Suprapubic skin (tissue), 4 donors: Measurements from ENCODE around the gene XXYLT1. TPM values are rescaled to one million over a fixed set of nuclear protein-coding genes. Genes with fewer than 3 reads are reported as not detected.

Experiments
- DNase-seq, 2 donors: peaks; one replicate each; pipeline ENCODE4 v3.0.0-alpha.2; 2019; ENCODE audit warnings: low spot score in 2 of 2
- H3K27ac ChIP-seq: fragments of 200-600 bp; sonication (generic); one replicate; pipeline ENCODE4 v1.5.1; 2019
- H3K27me3 ChIP-seq: fragments of 200-600 bp; sonication (generic); one replicate; pipeline ENCODE4 v1.5.1; 2019
- H3K36me3 ChIP-seq: fragments of 200-600 bp; sonication (generic); one replicate; pipeline ENCODE4 v1.5.1; 2019
- H3K4me1 ChIP-seq: fragments of 200-600 bp; sonication (generic); one replicate; pipeline ENCODE4 v1.5.1; 2019
- H3K4me3 ChIP-seq: fragments of 200-600 bp; sonication (generic); one replicate; pipeline ENCODE4 v1.5.1; 2019; ENCODE audit warnings: mild to moderate bottlenecking
- H3K9me3 ChIP-seq: fragments of 200-600 bp; sonication (generic); one replicate; pipeline ENCODE4 v1.5.1; 2019
- EP300 ChIP-seq: sonication (generic); formaldehyde crosslinking; IDR thresholded peaks from one replicate; pipeline ENCODE4 v1.6.1; 2017; ENCODE audit warnings: antibody characterized with exemption
- POLR2A ChIP-seq, 2 donors: fragments of 450-650 bp; IDR thresholded peaks; one replicate each; pipeline ENCODE4 v1.6.1; 2017; ENCODE audit warnings: antibody characterized with exemption in 2 of 2, mild to moderate bottlenecking in 2 of 2, moderate library complexity in 2 of 2
- POLR2AphosphoS5 ChIP-seq, 3 donors: sonication (generic); formaldehyde crosslinking; IDR thresholded peaks; one replicate each; pipeline ENCODE4 v1.6.1; 2017; ENCODE audit warnings: antibody characterized with exemption in 3 of 3
- WGBS: methylation state at CpG from one replicate; pipeline ENCODE4 v1.1.5; 2018; 5-methylcytosine and 5-hydroxymethylcytosine counted together
- total RNA-seq, 4 donors: library from RNA; depleted of rRNA; stranded (reverse); fragments of >200 nt; gene quantifications; one replicate each; pipeline ENCODE4 v1.1.0, GENCODE V29; 2016
- TF ChIP-seq, protein P1 (sequence below), 2 donors: fragments of 200-600 bp in 1 of 2; fragments of 450-650 bp in 1 of 2; sonication (generic) in 1 of 2; IDR thresholded peaks; one replicate each; pipeline ENCODE4 v1.5.1; 2016 to 2019; ENCODE audit warnings: antibody characterized with exemption in 2 of 2, mild to moderate bottlenecking in 1 of 2, moderate library complexity in 1 of 2

XXYLT1 gene
- total RNA-seq, 4 donors from 2014 or later, result 8.0 to 19.4 (median 13.2) TPM

DNA sequence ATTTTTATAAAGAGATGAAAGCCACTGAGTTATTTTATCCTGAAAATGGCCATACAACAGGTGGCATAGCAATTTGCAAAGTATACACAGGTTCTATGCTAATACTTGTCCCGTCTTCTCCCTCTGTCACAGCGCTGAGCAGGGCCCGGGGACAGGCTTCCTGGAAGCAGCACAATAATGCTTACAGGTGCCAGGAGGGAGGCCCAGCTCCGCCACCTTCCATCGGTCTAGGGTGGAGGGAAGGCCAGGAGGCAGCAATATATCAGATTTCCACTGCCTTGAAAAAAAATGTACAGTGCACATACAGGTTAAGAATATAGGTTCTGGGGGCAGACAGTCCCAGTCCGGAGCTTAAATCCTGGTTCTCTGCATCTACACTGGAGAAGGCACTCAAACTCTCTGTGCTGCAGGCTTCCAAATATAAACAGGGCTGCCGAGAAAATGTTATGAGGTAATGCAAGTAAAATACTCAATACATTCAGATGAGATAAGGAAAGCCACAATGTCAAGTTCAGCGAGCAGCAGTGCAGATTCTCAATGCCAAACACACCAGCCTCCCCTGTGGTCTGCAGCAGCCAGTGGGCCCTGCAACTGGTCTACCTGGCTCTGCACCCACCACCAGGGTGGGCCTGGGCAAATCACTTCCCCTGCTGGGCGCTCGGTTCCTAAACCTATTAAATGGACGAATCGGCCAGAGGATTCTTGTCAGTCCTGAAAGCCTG is 189.6 kb downstream of the XXYLT1 start:
- Histone ChIP-seq H3K27me3 (no peaks in the 10 kb centered on the region), H3K4me1 (no peaks in the 10 kb centered on the region), H3K36me3 (no peaks in the 10 kb centered on the region), H3K27ac (no peak overlapping the region), H3K4me3 (no peak overlapping the region), H3K9me3 (no peaks in the 10 kb centered on the region)
- no peak for TF ChIP-seq EP300
- TF ChIP-seq, protein P1, sequence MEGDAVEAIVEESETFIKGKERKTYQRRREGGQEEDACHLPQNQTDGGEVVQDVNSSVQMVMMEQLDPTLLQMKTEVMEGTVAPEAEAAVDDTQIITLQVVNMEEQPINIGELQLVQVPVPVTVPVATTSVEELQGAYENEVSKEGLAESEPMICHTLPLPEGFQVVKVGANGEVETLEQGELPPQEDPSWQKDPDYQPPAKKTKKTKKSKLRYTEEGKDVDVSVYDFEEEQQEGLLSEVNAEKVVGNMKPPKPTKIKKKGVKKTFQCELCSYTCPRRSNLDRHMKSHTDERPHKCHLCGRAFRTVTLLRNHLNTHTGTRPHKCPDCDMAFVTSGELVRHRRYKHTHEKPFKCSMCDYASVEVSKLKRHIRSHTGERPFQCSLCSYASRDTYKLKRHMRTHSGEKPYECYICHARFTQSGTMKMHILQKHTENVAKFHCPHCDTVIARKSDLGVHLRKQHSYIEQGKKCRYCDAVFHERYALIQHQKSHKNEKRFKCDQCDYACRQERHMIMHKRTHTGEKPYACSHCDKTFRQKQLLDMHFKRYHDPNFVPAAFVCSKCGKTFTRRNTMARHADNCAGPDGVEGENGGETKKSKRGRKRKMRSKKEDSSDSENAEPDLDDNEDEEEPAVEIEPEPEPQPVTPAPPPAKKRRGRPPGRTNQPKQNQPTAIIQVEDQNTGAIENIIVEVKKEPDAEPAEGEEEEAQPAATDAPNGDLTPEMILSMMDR (IDR thresholded peaks at IDR 0.05), result no peak
- TF ChIP-seq POLR2A (IDR thresholded peaks at IDR 0.05), result no peak
- TF ChIP-seq POLR2AphosphoS5 (IDR thresholded peaks at IDR 0.05), result no peak
- DNase-seq, result no peak
- WGBS, result 73% methylated on average over 12 of the region's 12 CpGs

DNA sequence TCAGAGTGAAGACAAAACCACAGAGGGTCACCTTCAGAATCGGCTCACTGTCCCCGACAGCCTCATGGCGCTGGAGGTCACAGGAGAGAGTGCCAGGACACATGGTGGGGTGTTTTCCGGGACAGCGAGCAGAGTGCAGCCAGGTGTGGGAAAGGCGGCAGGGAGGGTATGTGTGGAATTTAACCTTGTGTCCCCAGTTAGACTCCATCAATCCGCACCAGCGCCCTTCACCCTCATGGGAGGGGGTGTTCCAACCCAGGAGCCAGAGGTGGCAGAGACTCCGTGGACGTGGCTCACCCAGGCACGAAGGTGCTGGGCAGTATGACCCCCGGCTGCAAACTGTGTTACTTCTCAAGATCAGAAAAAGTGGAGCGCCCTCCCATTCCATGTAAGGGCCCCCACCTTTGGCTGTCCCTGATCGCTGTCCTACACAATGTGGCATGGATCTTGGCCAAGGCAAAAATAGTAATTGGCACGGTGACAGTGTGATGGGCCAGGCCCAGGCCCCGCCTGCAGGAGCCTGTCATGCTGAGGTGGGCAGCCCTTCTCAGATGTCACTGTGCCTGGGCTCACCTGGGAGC is 190.3 kb downstream of the XXYLT1 start:
- H3K36me3 ChIP-seq, result no peaks in the 10 kb centered on the region
- WGBS, result 82% methylated on average over 8 of the region's 16 CpGs
- H3K9me3 ChIP-seq, result no peaks in the 10 kb centered on the region
- no peak overlapping the region for H3K4me3 ChIP-seq
- no peaks in the 10 kb centered on the region for H3K27me3 ChIP-seq
- H3K4me1 ChIP-seq, result no peaks in the 10 kb centered on the region
- TF ChIP-seq POLR2A (IDR thresholded peaks at IDR 0.05) (no peak), POLR2AphosphoS5 (IDR thresholded peaks at IDR 0.05) (no peak), EP300 (no peak)
- TF ChIP-seq, protein P1 (IDR thresholded peaks at IDR 0.05), result no peak
- no peak for DNase-seq
- no peak overlapping the region for H3K27ac ChIP-seq

DNA sequence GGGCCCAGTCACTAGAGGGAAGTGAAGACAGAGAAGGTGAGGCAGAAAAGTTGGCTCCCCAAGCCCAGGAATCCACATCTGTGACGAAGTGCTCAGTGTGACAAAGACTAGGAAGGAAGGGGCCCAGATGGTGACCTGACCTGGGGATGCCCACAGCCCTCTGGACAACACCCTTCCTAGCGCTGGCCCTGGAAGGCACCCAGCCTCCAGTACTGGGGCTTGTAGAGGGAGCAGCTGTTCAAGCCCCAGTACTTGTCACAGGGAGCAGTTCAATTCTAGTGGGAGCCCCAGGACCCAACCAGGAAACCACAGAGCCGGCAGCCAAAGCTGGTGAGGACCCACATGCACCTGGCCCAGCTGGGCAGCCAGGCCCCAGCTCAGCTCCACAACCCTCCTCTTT is 190.8 kb downstream of the XXYLT1 start:
- H3K36me3 ChIP-seq, result no peaks in the 10 kb centered on the region
- DNase-seq, result no peak
- H3K4me3 ChIP-seq, result no peak overlapping the region
- H3K27me3 ChIP-seq, result no peaks in the 10 kb centered on the region
- WGBS, result 87% methylated on average over 2 of the region's 3 CpGs
- no peaks in the 10 kb centered on the region for H3K4me1 ChIP-seq
- no peaks in the 10 kb centered on the region for H3K9me3 ChIP-seq
- no peak for TF ChIP-seq POLR2A (IDR thresholded peaks at IDR 0.05)
- TF ChIP-seq, protein P1 (IDR thresholded peaks at IDR 0.05), result no peak
- TF ChIP-seq POLR2AphosphoS5 (IDR thresholded peaks at IDR 0.05), result no peak
- TF ChIP-seq EP300, result no peak
- no peak overlapping the region for H3K27ac ChIP-seq

DNA sequence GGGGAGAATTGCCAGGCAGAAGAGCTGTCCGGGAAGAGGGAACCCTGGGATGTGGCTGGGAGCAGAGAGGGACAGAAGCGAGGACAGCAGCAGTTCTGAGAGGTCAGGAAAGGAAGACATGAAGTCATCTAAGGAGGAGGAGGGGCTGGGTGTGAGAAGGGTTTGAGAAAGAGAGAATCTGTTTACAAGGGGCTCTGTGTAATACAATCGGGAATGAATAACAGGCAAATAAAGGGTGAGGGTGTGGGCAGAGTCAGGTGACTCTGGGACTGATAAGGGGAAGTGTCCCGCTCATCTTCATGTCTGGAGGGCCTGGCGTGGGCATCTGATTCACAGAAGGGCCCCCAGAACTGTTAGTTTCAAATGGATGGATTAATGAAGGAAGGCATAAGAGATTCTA is 191.3 kb downstream of the XXYLT1 start:
- Histone ChIP-seq H3K9me3 (no peaks in the 10 kb centered on the region), H3K27me3 (no peaks in the 10 kb centered on the region), H3K36me3 (no peaks in the 10 kb centered on the region), H3K4me3 (no peak overlapping the region), H3K4me1 (no peaks in the 10 kb centered on the region), H3K27ac (no peak overlapping the region)
- no peak for DNase-seq
- TF ChIP-seq, protein P1 (IDR thresholded peaks at IDR 0.05), result no peak
- TF ChIP-seq POLR2A (IDR thresholded peaks at IDR 0.05) (no peak), POLR2AphosphoS5 (IDR thresholded peaks at IDR 0.05) (no peak), EP300 (no peak)
- WGBS, result 79% methylated on average over 5 of the region's 5 CpGs

DNA sequence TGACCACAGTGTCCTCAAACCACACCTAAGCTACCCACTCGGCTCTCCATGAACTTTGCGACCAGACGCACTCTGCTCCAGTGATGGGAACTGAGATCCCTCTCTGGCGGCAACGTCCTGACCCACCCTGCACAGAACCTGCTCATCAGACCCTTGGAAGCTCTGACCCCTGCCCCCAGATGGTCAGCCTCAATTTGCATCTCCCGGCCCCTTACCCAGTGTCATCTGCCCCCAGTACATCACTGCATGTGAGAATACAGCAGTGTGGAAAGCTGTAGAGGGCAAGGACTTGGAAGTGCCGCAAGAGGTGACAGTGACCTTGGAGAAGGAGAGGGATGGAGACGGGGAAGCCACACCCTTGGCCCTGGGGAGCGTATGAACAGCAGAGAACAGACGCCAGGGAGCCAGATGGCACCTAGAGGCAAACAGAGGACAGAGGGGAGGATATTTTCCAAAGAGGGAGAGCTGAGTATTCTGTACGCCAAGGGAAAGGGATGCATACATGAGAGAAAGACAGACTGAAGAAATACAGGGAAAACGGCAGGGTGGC is 192.0 kb downstream of the XXYLT1 start:
- H3K36me3 ChIP-seq, result no peaks in the 10 kb centered on the region
- no peak overlapping the region for H3K27ac ChIP-seq
- WGBS, result 73% methylated on average over 12 of the region's 12 CpGs
- H3K4me3 ChIP-seq, result no peak overlapping the region
- no peaks in the 10 kb centered on the region for H3K27me3 ChIP-seq
- H3K9me3 ChIP-seq, result no peaks in the 10 kb centered on the region
- no peak for DNase-seq
- no peaks in the 10 kb centered on the region for H3K4me1 ChIP-seq
- TF ChIP-seq POLR2A (IDR thresholded peaks at IDR 0.05) (no peak), POLR2AphosphoS5 (IDR thresholded peaks at IDR 0.05) (no peak), EP300 (no peak)
- TF ChIP-seq, protein P1 (IDR thresholded peaks at IDR 0.05), result no peak
